Measurements from ENCODE around the gene PXMP4. TPM values are rescaled to one million over a fixed set of nuclear protein-coding genes. Genes with fewer than 3 reads are reported as not detected.

The PXMP4 gene
- total RNA-seq, 1 donor from 2014 or later = 9.4 TPM

DNA sequence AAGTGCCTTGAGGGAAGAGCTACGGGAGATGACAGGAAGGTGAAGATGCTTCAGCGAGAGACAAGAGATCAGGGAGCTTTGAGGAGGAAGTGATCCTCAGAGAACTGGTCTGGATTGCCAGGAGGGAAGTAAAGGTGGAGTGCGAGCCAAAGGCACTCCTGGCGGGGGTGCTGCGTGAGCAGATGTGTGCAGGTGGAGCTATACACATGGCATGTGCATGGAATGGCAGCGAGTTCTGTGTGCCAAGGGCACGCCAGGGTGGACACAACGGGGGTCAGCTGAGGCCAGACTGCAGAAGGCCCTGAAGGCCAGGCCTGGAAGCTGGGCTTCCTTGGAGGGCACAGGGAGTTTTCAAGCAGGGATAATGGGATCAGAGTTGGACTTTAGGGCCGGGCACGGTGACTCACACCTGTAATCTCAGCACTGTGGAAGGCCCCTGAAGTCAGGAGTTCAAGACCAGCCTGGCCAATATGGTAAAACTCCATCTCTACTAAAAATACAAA lies 6.2 kb downstream of the PXMP4 start:
- TF ChIP-seq, protein P1, sequence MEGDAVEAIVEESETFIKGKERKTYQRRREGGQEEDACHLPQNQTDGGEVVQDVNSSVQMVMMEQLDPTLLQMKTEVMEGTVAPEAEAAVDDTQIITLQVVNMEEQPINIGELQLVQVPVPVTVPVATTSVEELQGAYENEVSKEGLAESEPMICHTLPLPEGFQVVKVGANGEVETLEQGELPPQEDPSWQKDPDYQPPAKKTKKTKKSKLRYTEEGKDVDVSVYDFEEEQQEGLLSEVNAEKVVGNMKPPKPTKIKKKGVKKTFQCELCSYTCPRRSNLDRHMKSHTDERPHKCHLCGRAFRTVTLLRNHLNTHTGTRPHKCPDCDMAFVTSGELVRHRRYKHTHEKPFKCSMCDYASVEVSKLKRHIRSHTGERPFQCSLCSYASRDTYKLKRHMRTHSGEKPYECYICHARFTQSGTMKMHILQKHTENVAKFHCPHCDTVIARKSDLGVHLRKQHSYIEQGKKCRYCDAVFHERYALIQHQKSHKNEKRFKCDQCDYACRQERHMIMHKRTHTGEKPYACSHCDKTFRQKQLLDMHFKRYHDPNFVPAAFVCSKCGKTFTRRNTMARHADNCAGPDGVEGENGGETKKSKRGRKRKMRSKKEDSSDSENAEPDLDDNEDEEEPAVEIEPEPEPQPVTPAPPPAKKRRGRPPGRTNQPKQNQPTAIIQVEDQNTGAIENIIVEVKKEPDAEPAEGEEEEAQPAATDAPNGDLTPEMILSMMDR (IDR thresholded peaks at IDR 0.05; ENCODE audit: partially characterized antibody, unreplicated experiment) = no peak

GRCh38 chr20:33711446-33711738 lies 8.7 kb downstream of the PXMP4 start:
- Mint-ChIP-seq H3K4me1 (ENCODE audit: low read depth, unreplicated experiment) (peaks cover 15% of the 10 kb centered on the region), H3K36me3 (ENCODE audit: unreplicated experiment) (no peaks in the 10 kb centered on the region), H3K27ac (ENCODE audit: unreplicated experiment) (no peak overlapping the region), H3K9me3 (ENCODE audit: unreplicated experiment) (no peaks in the 10 kb centered on the region), H3K4me3 (ENCODE audit: unreplicated experiment) (no peak overlapping the region), H3K27me3 (ENCODE audit: unreplicated experiment) (peaks cover 6% of the 10 kb centered on the region)
- TF ChIP-seq, protein P1 (IDR thresholded peaks at IDR 0.05; ENCODE audit: partially characterized antibody, unreplicated experiment) = no peak
- DNase-seq = no peak

More for the DNA sequence above, 6.2 kb downstream of the PXMP4 start:
- H3K4me1 Mint-ChIP-seq (ENCODE audit: low read depth, unreplicated experiment) = peaks cover 15% of the 10 kb centered on the region
- peaks cover 6% of the 10 kb centered on the region for H3K27me3 Mint-ChIP-seq (ENCODE audit: unreplicated experiment)
- no peaks in the 10 kb centered on the region for H3K9me3 Mint-ChIP-seq (ENCODE audit: unreplicated experiment)
- H3K4me3 Mint-ChIP-seq (ENCODE audit: unreplicated experiment) = no peak overlapping the region
- no peaks in the 10 kb centered on the region for H3K36me3 Mint-ChIP-seq (ENCODE audit: unreplicated experiment)
- DNase-seq = no peak
- no peak overlapping the region for H3K27ac Mint-ChIP-seq (ENCODE audit: unreplicated experiment)

DNA sequence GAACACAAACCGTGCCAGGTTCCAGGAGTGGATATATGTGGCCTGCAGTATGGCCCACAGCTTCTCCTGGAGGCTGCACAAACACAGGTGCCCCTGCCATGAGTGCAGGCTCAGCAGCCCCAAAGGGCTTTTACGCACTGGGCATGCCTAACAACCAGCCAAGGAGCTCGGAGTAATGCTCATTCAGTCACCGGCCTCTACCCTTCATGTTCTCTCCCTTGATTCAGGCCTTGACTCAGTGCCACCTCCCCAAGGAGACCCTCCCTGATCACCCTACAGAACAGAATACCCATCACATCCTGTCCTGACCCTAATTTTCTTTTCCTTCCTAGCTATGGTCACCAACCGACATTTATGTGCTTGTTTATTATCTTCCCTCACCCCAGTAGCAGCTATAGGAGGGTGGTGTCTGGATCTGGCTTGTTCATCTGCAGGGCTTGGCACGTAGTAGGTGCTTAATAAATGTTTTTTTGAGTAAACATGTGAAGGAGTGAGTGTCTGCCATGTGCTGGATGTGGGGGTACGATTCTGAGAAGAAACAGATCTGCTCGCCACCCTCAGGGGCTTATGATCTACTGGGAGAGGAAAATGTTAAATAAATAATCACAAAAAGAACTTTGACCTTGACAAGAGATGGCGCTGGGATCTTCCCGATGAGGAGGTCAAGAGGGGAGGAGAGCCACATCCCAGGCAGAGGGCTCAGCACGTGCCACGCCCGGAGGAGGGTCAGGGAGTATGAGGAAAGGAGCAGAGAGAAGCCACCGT lies 9.2 kb downstream of the PXMP4 start:
- Mint-ChIP-seq H3K36me3 (ENCODE audit: unreplicated experiment) (no peaks in the 10 kb centered on the region), H3K4me1 (ENCODE audit: low read depth, unreplicated experiment) (peaks cover 15% of the 10 kb centered on the region), H3K27ac (ENCODE audit: unreplicated experiment) (no peak overlapping the region), H3K27me3 (ENCODE audit: unreplicated experiment) (peaks cover 3% of the 10 kb centered on the region), H3K4me3 (ENCODE audit: unreplicated experiment) (peak overlapping the region; percentile 13), H3K9me3 (ENCODE audit: unreplicated experiment) (no peaks in the 10 kb centered on the region)
- TF ChIP-seq, protein P1 (IDR thresholded peaks at IDR 0.05; ENCODE audit: partially characterized antibody, unreplicated experiment) = no peak
- DNase-seq = no peak

GRCh38 chr20:33709905-33710541 lies 10.1 kb downstream of the PXMP4 start:
- TF ChIP-seq, protein P1 (IDR thresholded peaks at IDR 0.05; ENCODE audit: partially characterized antibody, unreplicated experiment) = no peak
- H3K4me3 Mint-ChIP-seq (ENCODE audit: unreplicated experiment) = no peak overlapping the region
- no peaks in the 10 kb centered on the region for H3K9me3 Mint-ChIP-seq (ENCODE audit: unreplicated experiment)
- DNase-seq = no peak
- no peaks in the 10 kb centered on the region for H3K36me3 Mint-ChIP-seq (ENCODE audit: unreplicated experiment)
- H3K27ac Mint-ChIP-seq (ENCODE audit: unreplicated experiment) = no peak overlapping the region
- peaks cover 3% of the 10 kb centered on the region for H3K27me3 Mint-ChIP-seq (ENCODE audit: unreplicated experiment)
- H3K4me1 Mint-ChIP-seq (ENCODE audit: low read depth, unreplicated experiment) = peaks cover 15% of the 10 kb centered on the region

GRCh38 chr20:33709398-33709797 lies 10.7 kb downstream of the PXMP4 start:
- Mint-ChIP-seq H3K27ac (ENCODE audit: unreplicated experiment) (no peak overlapping the region), H3K4me1 (ENCODE audit: low read depth, unreplicated experiment) (peaks cover 15% of the 10 kb centered on the region), H3K4me3 (ENCODE audit: unreplicated experiment) (no peak overlapping the region), H3K27me3 (ENCODE audit: unreplicated experiment) (peaks cover 3% of the 10 kb centered on the region), H3K9me3 (ENCODE audit: unreplicated experiment) (no peaks in the 10 kb centered on the region), H3K36me3 (ENCODE audit: unreplicated experiment) (no peaks in the 10 kb centered on the region)
- no peak for DNase-seq
- TF ChIP-seq, protein P1 (IDR thresholded peaks at IDR 0.05; ENCODE audit: partially characterized antibody, unreplicated experiment) = no peak
